DMS153 (cell line): ENCODE data around the gene TBC1D9.
A peak's percentile ranks its signal among the peaks of the same experiment; 100 is the strongest.
"Not testable (repeated sequence)": the region's sequence is repeated elsewhere in the genome, so short reads cannot be mapped to it uniquely, and the experiment has no call there.

Experiments
- DNase-seq: peaks from one replicate; lab custom pipeline; 2025; lab: John Stamatoyannopoulos, UW

Gene TBC1D9

DNA sequence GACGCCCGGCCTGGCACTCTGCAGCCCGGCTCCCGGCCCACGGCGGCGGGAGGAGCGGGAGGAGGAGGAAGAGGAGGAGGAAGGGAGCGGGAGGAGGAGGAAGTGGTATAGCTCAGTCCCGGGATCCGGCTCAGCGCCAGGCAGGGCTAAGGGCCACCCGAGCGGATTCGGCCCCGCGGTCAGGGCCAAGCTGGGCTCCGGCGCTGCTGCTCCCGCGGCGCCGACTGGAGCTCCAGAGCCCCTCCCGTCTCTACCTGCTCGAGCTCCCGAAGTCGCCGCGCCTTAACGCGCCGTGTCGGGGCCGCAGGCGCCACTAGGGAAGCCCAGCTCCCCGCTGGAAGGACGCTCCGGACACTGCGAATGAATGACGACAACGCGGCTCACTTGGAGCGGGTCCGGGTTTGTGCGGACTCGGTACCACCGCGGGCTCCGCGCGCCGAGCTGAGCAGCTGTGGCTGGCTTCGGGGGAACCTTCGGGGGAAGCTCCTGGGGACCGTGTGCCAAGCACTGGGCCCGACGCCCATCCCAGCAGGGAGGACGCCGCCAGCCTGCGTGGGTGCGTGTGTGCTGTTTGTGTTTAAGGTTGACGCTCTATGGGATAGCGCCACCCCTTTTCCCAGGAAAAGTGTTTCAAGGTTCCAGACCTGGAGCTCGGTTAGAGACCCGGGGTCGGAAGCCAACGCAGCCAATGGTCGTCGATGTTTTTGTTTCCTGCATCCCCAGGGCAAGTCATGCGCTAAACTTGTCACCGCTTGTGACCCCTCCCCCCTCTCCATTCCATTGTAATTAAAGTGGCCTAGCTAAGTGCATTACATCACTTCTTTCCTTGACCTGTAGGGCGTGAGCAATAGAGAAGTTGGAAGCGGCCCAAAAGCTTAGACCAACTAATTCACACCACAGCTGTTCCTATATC is at the start of gene TBC1D9:
Gene TBC1D9, minus strand, starts transcription at position 67 of the 913 bp plus-strand sequence. CDS start 340 bp downstream, outside the sequence.
- peak; percentile 87 for DNase-seq

DNA sequence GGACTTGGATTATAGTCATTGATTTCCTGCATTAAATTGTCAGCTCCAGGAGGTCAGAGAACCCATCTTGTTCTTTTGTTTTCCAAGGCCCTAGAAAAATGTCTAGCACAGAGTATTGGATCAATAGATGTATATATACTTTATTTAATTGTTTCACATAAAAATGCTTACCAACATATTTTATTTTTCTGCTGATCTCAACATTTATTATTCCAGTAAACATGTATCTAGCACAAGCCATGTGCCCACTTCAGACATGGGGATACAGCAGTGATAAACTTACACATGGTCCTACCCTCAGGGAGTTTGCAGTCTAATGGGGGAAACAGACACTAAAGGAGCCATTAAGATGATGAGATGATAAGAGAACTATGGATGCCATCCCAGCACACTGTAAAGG is 49.1 kb upstream of the TBC1D9 start:
- DNase-seq, result no peak

DNA sequence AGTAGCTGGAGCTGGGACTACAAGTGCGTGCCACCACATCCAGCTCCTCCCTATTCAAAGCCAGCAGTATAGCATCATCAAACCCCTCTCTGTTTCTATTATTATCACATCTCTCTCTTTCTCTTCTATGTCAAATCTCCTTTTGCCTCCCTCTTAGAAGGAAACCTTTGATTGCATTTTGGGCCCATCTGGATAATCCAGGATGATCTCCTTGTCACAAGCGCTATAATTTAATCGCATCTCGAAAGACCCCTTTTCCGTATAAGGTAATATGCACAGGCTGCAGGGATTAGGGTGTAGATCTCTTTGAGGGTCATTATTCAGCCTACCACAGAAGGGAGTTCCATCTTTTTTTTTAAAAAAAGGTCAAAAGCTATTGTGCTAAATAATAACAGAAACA is 46.4 kb upstream of the TBC1D9 start:
- no peak for DNase-seq

DNA sequence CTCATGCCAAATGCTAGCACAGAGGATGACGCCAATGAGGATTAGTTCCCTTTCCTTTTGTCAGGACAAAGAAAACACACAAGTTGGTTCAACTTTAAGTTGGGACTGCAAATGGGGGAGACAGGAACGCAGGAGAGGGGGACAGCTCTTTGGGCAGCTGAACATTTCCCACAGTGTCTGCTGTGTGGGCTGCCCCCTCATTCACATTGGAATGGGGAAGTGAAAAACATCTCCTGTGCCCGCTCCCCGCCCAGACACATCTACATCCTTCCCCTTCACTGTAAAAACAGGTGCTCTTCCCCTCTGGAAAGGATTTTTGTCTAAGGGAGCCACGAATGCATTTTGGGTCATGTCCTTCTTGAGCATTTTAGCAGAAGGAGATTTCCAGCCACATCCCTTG is 44.5 kb upstream of the TBC1D9 start:
- DNase-seq, result no peak

DNA sequence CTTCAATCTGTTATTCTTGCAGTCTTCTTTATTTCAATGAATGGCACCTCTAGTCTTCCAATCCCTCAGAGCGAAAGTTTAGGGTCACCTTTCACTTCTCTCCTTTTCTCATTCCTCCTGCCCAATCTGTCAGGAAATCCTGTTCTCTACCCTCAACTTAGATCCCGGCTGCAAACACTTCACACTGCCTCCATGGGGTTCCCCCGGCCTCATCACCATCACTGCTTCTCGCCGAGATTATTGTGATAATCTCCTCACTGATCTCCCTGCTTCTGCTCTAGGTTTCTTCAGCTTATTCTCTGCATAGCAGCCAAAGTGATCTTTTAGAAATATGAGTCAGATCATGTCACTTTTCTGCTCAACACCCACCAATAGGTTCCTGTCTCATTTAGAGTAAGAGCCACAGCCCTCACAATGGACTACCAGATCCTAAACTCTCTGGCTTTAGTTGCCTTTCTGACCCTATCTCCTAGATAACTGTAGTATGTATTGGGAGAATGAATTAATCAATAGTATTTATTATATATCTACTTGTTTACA is 43.6 kb upstream of the TBC1D9 start:
- no peak for DNase-seq

DNA sequence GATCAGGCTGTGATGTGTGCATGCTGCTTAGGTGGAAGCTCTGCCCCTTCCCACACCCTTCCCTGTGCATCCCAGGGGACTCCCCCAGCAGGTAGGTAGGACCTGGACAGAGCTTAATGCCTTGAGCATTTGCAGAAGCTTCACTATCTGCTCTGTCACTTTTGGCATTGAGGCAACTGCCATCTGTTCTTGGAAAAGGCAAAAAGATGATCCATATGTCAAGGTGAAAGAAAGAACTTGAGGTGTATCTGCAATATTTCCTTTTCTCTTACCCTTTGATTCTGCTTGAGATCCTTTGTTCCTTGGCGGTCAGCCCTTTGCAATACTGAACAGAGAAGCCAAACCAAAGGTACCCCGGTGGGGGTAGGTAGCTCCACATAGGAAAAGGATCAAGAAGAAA is 37.1 kb upstream of the TBC1D9 start:
- DNase-seq, result no peak

DNA sequence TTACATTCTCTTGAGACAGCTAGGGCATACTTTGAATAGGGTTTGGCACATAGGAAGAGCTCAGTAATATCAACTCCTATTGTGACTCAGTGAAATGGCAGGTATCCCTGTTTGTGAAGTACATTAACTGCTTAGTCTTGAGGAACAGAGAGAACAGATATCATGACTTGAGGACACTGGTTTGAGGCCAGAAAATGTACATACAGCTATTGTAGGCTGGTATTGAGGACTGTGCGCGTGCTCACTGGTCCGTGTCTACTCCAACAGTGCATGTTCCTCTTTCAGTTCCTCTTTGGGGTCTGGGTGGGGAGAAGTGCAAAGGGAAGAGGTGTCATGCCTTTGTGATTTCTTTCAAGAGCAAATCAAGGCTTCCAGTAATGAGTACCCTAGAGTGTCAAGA is 34.6 kb upstream of the TBC1D9 start:
- no peak for DNase-seq

DNA sequence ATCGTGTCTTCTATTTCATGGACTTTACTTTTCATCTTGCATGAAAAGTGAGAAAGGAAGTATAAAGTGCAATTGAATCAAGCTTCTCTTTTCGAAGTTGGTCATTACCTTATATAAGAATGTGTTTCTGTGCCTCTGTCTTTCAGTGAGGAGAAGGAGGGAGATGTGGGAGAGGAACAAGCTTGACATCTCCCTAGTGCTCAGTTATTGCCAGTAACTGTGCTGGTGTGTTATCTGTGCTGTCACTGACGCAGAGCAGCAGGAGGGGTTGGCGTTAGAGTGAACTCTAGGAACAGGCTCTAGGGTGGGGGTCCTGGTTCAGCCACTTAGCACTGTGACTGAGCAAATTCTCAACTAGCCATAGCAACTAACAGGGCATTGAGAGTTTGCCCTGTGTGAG is 34.0 kb upstream of the TBC1D9 start:
- DNase-seq, result no peak

DNA sequence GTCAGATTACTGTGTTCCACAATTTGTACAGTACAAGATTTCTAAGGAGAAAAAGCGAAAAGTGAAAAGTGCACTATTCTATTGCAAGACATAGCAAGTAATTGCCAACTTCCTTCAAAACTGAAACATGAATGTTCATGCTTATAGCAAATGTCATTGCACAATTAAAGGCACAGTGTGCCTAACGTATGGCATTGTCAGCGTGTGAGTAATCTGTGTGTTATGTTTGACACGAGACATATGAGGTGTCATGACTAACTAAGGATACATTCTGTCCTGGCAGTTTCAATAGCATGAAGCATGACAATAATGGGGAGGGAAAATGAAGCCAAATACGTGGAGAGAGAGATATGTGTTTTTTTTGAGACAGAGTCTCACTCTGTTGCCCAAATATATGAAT is 33.6 kb upstream of the TBC1D9 start:
- DNase-seq, result no peak

DNA sequence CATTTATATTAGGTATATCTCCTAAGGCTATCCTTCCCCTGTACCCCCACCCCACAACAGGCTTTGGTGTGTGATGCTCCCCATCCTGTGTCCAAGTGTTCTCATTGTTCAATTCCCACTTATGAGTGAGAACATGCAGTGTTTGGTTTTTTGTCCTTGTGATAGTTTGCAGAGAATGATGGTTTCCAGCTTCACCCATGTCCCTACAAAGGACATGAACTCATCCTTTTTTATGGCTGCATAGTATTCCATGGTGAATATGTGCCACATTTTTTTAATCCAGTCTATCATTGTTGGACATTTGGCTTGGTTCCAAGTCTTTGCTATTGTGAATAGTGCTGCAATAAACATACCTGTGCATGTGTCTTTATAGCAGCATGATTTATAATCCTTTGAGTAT is 26.6 kb upstream of the TBC1D9 start:
- not testable (repeated sequence) for DNase-seq

DNA sequence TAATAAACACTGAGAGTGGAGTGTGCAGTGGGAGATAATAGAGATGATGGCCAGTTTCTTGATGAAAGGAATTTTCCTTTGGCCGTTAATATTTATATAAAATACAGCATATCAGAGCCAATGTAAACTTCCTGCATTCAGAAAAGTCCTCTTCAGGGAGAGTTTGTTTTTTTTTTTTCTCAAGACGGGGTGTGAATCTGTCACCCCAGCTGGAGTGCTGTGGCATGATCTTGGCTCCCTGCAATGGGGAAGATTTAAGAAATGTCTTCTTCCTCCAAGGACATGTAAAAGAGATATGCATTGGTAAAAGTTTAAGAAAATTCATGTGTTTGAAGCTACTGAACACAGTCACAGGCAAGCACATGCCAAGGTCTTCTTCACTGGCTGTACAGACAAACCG is 25.4 kb upstream of the TBC1D9 start:
- no peak for DNase-seq

DNA sequence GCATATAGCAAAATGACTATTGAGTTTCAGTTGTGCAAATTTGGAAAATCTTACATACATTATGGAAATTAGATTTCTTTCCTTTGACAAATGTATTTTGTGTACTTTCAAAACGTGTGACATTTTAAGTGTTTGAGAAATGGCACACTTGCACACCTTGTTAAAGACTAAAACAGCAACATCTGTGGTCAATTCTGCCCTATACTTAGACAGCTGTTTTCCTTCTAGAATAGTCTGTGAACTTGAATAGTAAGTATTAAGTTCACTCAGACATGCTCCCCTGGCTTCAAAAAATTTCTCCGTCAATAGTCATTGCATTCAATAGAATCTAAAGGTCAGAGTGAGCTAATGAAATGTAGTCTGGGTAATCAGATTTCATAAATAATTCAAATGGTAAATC is 21.7 kb upstream of the TBC1D9 start:
- DNase-seq, result no peak

DNA sequence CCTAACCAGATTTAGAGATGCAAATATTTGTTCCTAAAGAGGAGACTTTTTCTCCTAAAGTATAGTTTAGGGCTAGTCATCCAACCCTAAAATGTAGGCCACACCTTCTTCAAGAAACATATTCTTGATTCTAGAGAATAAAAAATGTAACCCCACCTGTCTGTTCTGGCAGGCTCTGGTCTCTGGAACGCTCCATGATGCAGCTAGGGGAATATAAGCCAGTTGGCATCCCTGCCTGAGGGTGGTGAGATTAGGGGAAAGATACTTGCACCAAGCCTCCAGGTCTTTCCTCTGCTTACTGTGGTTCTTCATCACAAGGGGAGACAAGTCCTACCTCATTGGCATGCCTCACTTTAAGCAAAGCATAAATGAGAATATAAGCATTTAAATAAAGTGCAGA is 21.2 kb upstream of the TBC1D9 start:
- DNase-seq, result no peak

DNA sequence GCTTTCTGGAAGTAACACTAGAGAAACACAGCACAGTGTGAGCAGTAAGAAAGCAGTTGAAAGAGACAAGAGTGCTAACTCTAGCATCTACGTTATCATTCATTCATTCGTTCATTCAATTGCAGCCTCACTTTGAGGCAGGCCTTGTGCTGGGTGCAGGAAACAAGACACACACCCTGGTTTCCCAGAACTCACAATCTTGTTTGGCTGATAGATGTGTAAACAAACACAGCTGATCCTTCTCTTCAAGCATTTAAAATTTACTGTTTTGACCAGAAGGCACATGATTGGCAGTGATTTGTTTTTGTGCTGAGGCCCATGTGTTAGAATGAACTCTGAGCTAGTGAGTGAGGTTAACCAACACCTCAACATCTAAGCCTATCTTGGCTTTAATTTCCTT is 20.4 kb upstream of the TBC1D9 start:
- DNase-seq, result no peak

DNA sequence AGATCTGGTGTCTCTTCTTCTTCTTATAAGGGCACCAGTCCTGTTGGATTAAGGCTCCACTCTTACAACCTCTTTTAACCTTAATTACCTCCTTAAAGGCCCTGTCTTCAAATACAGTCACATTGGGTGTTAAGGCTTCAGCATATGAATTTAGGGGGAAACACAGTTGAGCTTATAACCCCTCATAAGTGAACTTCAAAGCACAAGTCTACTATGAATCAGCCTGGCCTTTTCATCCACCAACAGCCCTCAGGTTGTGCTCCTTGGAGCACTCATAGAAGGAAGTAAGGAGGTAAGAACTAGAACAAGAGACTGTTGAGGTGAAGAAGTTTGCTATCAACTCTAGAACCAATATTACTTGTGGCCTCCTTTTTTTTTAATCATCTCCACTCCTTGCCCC is 18.8 kb upstream of the TBC1D9 start:
- no peak for DNase-seq

DNA sequence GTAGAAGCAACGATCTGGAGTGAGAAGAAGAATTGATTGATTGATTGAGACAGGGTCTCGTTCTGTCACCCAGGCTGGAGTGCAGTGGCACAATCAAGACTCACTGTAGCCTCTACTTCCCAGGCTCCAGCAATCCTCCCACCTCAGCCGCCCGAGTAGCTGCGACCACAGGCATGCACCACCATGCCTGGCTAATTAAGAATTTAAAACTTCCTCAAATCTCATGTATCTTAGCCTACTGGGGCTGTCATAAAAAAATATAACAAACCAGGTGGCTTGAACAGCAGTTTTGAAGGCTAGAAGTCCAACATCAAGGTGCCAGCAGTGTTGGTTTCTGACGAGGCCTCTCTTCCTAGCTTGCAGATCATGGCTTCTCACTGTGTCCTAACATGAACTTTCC is 18.3 kb upstream of the TBC1D9 start:
- no peak for DNase-seq

DNA sequence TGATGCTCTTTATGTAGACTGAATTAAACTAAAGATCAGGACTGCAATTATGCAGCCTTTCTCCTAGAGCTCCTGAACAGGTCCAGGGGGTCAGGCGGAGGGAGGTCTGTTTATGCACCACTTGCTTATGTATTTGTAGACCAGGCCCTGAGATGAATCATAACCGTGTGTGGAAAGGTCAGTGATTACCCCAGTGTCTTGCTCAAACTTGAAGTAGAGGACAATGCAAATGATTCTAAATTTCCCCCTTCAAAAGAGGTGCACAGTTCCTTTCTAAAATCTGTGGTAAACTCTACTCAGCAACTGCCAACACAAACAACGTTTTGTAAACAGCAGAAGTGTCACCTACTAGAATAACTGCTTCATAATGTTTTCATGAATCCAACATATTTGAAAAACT is 13.0 kb upstream of the TBC1D9 start:
- DNase-seq, result no peak

DNA sequence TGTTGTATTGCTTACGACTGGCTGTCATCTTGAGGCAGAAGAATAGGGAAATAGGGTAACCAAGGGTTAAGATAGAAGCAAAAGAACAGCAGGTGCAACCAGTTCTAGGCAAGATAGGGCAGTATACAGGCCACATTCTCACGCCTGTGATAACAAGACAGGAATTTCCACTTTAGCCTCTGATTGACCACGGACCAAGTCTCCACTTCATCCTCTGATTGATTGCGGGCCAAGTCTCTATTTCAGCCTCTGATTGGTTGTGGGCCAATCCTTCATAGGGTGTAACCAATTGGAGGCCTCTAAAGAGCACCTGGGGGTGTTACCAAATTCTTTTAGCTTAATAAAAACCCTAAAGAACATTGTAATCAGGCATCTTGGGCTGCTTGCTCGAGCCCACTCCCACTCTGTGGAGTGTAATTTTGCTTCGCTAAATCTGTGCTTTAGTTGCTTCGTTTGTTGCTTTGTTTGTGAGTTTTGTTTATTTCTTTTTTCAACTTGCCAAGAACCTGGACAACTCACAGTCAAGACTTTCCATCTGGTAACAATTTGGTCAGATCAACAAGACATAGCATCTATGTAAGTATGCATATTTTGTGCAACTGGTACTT is 8.7 kb upstream of the TBC1D9 start:
- DNase-seq, result no peak

DNA sequence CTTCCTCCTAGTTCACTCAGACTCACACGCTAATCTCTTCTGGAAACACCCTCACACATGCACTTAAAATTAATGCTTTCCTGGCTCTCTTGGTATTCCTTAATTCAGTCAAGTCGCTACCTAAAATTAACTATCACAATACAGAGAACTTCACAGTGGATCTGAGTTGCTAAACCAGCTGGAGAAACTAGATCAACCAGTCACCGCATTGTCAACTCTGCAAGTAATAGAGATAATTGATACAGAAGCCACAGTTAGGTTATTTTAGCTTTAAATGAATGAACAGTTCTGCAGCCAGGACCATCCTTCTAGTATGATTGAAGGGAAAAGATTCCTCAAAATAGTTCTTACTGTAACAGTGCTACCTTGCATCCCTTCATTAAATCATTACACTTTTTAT is 6.0 kb upstream of the TBC1D9 start:
- no peak for DNase-seq

DNA sequence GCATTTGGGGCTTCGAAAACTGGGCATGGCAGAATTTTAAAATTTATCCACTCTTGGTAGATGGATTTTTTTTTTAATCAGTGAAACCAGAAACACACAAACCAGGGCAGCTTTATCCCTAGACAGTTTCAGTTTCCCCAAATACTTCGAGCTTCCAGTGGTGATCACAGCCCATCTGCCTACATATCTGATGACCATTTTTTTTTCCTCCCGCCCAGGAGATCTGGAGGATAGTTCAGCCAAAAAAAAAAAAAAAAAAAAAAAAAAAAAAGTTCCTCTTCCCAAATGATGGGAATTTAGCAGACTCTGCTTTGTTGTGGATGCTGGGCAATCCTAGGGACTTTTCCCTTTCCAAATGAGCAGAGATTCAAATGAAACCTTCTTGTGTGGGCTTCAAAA is 1.0 kb upstream of the TBC1D9 start:
- DNase-seq, result no peak

DNA sequence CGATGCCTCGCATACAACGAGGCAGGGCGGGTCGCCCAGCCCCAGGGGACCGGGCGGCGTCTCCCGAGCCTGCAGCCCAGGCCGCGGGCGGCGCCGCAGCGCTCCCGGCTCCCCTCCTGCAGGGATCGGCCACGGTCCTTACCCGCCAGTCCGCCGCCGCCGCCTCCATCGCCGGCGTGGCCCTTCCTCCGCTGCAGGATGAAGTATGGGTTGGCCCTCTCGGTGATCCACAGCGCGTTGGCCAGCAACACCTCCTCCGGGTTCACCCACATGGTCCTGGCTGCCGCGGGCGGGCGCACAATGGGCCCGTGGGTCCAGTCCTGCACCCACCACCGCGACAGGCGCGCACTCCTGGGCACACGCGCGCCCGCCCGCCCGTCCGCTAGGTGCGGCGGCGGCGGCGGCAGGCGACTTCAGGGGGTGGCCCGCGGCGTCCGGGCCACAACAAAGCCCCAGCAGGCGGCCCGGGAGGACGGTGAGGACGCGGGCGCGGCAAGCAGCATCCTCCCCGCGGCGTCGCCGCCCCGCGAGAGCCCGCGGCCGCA is 339 bp downstream of the TBC1D9 start:
- peak; percentile 22 for DNase-seq

DNA sequence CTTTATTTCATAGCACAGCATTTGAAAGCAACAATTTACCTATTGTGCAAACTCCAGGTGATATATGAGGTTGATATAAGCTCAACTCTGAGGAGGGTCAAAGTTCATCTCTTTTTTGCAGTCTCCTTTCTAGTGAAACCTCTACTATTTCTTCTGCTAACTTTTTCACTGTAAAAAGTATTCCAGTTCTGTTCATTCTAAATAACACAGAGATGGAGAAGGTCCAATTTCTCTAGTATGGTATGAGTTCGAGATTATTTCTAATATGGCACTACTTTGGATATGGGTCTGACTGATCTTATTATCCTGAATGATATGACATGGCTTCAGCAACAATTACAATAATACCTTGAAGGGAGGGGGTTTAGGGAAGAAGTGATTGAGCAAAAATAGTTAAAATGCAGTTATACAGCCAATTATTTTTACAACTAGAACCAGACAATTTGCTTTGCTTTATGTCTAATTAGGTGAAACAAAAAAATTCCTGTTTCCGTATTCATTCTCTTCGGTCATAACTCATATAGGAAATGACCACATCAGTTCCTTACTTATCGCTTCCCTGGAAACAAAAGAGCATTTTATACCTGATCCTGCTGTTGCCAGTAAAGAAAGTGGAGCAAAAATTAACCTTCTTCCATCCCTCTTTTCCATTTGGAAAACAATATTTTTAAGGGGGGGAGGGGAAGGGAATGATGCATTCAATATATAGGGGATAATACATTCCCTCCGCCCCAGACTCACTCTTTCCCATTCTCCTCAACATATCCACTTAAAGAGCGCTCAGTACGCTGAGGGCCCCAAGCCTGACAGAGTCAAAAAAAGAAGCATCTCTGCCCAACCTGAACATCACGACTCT is 1.0 kb downstream of the TBC1D9 start:
- DNase-seq, result no peak
